ENCODE data around the gene LRP1B.

GRCh38 chr2:140502951-140503630, 1627.7 kb downstream of the LRP1B start:
- no peak for TF ChIP-seq YY1 (IDR thresholded peaks at IDR 0.05; ENCODE audit: insufficient read depth, insufficient read length)
- no peak for TF ChIP-seq ZNF274 (IDR thresholded peaks at IDR 0.05; ENCODE audit: low read depth, low read length)

All from NT2/D1 (cell line).